ENCODE data around the gene ZDHHC6.
"Not testable (repeated sequence)": the region's sequence is repeated elsewhere in the genome, so short reads cannot be mapped to it uniquely, and the experiment has no call there.

ZDHHC6 gene

GRCh38 chr10:112409755-112410154 lies 37.0 kb downstream of the ZDHHC6 start:
- in situ Hi-C loops (cut with HindIII; ENCODE audit: low sequenced_read_pairs), result no loop called here
- no peak for DNase-seq (ENCODE audit: low read depth)
- no peak for TF ChIP-seq CTCF (IDR thresholded peaks at IDR 0.05; ENCODE audit: low read depth, low read length, missing control alignments)
- no peak overlapping the region for H3K4me3 ChIP-seq (ENCODE audit: low read depth, low read length)

- in situ Hi-C loops (cut with HindIII; ENCODE audit: low sequenced_read_pairs), result no loop called here
- no peak for DNase-seq (ENCODE audit: low read depth)
- H3K4me3 ChIP-seq (ENCODE audit: low read depth, low read length), result no peak overlapping the region
- no peak for TF ChIP-seq CTCF (IDR thresholded peaks at IDR 0.05; ENCODE audit: low read depth, low read length, missing control alignments)
These were observed 37.4 kb downstream of the ZDHHC6 start for GRCh38 chr10:112409299-112409698.

- in situ Hi-C loops (cut with HindIII; ENCODE audit: low sequenced_read_pairs), result no loop called here
- no peak for TF ChIP-seq CTCF (IDR thresholded peaks at IDR 0.05; ENCODE audit: low read depth, low read length, missing control alignments)
- DNase-seq (ENCODE audit: low read depth), result no peak
- no peak overlapping the region for H3K4me3 ChIP-seq (ENCODE audit: low read depth, low read length)
These were observed 39.0 kb downstream of the ZDHHC6 start for GRCh38 chr10:112407696-112408095.

- DNase-seq (ENCODE audit: low read depth); H3K4me3 ChIP-seq (ENCODE audit: low read depth, low read length); in situ Hi-C loops (cut with HindIII; ENCODE audit: low sequenced_read_pairs): not testable (repeated sequence)
These were observed 39.9 kb downstream of the ZDHHC6 start for GRCh38 chr10:112406806-112407205.

- DNase-seq (ENCODE audit: low read depth), result no peak
- no peak overlapping the region for H3K4me3 ChIP-seq (ENCODE audit: low read depth, low read length)
- in situ Hi-C loops (cut with HindIII; ENCODE audit: low sequenced_read_pairs), result no loop called here
- TF ChIP-seq CTCF (IDR thresholded peaks at IDR 0.05; ENCODE audit: low read depth, low read length, missing control alignments), result no peak
These were observed 42.1 kb downstream of the ZDHHC6 start for GRCh38 chr10:112404617-112405016.

- DNase-seq (ENCODE audit: low read depth), result no peak
- no peak for TF ChIP-seq CTCF (IDR thresholded peaks at IDR 0.05; ENCODE audit: low read depth, low read length, missing control alignments)
- in situ Hi-C loops (cut with HindIII; ENCODE audit: low sequenced_read_pairs), result no loop called here
- H3K4me3 ChIP-seq (ENCODE audit: low read depth, low read length), result no peak overlapping the region
These were observed 43.8 kb downstream of the ZDHHC6 start for GRCh38 chr10:112402917-112403316.

GRCh38 chr10:112397592-112397991 lies 49.1 kb downstream of the ZDHHC6 start:
- no peak overlapping the region for H3K4me3 ChIP-seq (ENCODE audit: low read depth, low read length)
- TF ChIP-seq CTCF (IDR thresholded peaks at IDR 0.05; ENCODE audit: low read depth, low read length, missing control alignments), result no peak
- DNase-seq (ENCODE audit: low read depth), result no peak
- in situ Hi-C loops (cut with HindIII; ENCODE audit: low sequenced_read_pairs), result no loop called here
